ENCODE measurements around the gene CREBRF.

GRCh38 chr5:173089581-173089980 is 33.4 kb downstream of the CREBRF start:
- TF ChIP-seq CTCF (conservative IDR thresholded peaks at IDR 0.05; ENCODE audit: low read length) (no peak), EZH2phosphoT487 (IDR thresholded peaks at IDR 0.05; ENCODE audit: borderline replicate concordance, low read depth, low read length) (no peak)
